ENCODE results near the gene KRTAP12-1.

GRCh38 chr21:44649521-44650100, 32.4 kb downstream of the KRTAP12-1 start:
- TF ChIP-seq GATA2 (IDR thresholded peaks at IDR 0.05; ENCODE audit: low read depth, low read length) (no peak), GATA3 (IDR thresholded peaks at IDR 0.05; ENCODE audit: low read depth, low read length) (no peak)

Data from SH-SY5Y (cell line).